ENCODE results near the gene TIPRL. TPM values are rescaled to one million over a fixed set of nuclear protein-coding genes. Genes with fewer than 3 reads are reported as not detected.

TIPRL gene
- total RNA-seq, 2 donors from 2014 or later = 34.6 to 49.6 TPM

DNA sequence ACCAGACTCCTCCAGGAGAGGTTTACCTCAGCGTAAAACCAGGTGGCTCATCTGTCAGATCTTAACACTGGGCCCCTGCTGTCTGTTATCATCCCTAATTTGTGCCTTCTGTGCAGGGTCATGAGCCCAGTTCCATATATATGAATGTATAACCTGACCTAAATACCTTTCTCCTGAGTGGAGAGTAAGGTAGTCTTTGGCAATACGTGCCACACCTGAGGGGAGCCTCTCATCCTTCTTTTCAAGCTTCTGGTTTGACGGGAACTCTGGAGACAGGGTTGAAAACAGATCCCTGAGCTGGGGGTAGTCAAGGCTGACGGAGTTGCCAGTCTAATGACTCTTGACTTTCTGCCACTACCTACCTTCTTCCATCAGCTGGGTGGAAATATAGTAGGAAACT lies 51.1 kb downstream of the TIPRL start:
- peaks cover 58 to 62% of the 10 kb centered on the region in 2 donors for H3K4me1 Mint-ChIP-seq (ENCODE audit: low read depth in 2 of 2)
- H3K27ac Mint-ChIP-seq = peak overlapping the region; percentile 13 to 70
- H3K36me3 Mint-ChIP-seq = peaks cover 17% of the 10 kb centered on the region
- DNase-seq (ENCODE audit: low spot score) = no peak
- peaks cover 4% of the 10 kb centered on the region for H3K9me3 Mint-ChIP-seq
- H3K4me3 Mint-ChIP-seq = peak overlapping the region; percentile 88
- ATAC-seq = no peak
- no peaks in the 10 kb centered on the region for H3K27me3 Mint-ChIP-seq

DNA sequence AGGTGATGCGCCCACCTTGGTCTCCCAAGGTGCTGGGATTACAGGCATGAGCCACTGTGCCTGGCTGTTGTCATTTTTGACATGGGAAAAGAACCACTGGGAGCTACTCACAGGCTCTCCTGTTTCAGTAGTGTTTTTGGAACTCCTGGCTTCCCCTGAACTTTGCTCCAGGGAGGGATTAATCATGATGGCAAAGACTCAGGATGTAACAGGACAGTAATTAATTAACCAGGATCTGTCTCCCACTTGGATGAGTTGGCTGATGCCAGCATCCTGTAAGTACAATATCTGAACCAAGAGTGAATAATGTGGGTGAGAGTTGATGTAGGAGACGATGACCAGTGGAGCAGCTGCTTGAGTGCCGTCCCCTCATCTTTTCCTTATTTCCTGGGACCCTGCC lies 51.9 kb downstream of the TIPRL start:
- Mint-ChIP-seq H3K27me3 (no peaks in the 10 kb centered on the region), H3K4me1 (ENCODE audit: low read depth in 2 of 2) (peaks cover 64 to 68% of the 10 kb centered on the region in 2 donors)

DNA sequence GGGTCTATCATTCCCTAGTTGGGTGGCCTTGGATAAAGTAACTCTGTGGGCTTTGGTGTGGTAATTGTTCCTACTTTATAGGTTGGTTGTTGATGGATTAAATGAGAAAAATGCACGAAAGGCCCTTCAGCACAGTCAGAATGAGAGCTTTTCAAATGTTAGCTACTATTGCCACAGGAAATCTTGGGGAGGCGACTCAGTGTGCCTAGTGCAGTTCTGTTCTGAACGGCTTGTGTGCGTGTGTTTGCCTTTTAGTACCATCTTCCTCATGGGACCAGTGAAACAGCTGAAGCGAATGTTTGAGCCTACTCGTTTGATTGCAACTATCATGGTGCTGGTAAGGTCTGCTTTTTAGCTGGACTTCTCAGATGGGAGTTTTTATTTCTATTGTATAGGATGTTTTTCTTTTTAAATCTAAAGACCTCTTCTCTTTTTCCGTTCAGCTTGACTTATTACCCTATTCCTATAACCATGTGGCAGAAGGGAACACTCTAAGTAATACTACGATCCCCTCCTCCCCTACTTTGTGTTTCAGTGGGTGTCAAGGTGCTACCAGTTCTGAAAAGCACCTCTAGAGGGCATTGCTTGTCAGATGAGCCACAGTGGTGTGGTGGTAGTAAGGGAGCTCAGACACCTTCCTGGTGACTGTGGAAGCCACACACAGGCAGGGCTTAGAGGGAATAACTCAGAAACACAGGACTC lies 56.2 kb downstream of the TIPRL start:
- Mint-ChIP-seq H3K4me1 (ENCODE audit: low read depth in 2 of 2) (peaks cover 55 to 57% of the 10 kb centered on the region in 2 donors), H3K27me3 (no peaks in the 10 kb centered on the region), H3K36me3 (peaks cover 35% of the 10 kb centered on the region), H3K4me3 (peak overlapping the region; percentile 42), H3K9me3 (no peaks in the 10 kb centered on the region), H3K27ac (peak overlapping the region; percentile 40 to 47)
- DNase-seq (ENCODE audit: low spot score) (peak; percentile 74), ATAC-seq (peak; percentile 84 to 85)

More for the DNA sequence above, 51.9 kb downstream of the TIPRL start:
- H3K9me3 Mint-ChIP-seq = peaks cover 4% of the 10 kb centered on the region
- H3K36me3 Mint-ChIP-seq = peaks cover 17% of the 10 kb centered on the region
- no peak overlapping the region for H3K4me3 Mint-ChIP-seq
- H3K27ac Mint-ChIP-seq = no peak overlapping the region
- DNase-seq (ENCODE audit: low spot score) (no peak), ATAC-seq (no peak)

DNA sequence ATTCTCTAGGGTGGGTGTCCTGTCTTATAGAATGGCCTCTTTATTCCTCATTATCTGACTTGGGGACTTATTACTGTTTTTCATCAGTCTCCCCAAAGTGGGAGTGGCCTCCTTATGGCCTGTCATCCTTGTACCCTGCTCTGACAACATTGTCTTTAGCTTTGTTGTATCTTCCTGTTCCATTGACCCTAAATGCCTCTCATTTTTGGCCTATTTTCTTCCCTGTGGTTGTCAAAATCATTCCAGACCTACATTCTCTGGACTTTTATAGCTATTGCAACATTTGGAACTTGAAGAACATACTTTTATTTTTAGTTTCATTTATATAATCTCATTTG lies 56.8 kb downstream of the TIPRL start:
- no peaks in the 10 kb centered on the region for H3K27me3 Mint-ChIP-seq
- peaks cover 39% of the 10 kb centered on the region for H3K36me3 Mint-ChIP-seq
- H3K4me1 Mint-ChIP-seq (ENCODE audit: low read depth in 2 of 2) = peaks cover 55% of the 10 kb centered on the region in 2 donors
- no peaks in the 10 kb centered on the region for H3K9me3 Mint-ChIP-seq
- H3K27ac Mint-ChIP-seq = peak overlapping the region; percentile 40 to 47
- no peak overlapping the region for H3K4me3 Mint-ChIP-seq
- ATAC-seq (peak in 1 of 2 donors; percentile 10), DNase-seq (ENCODE audit: low spot score) (no peak)

DNA sequence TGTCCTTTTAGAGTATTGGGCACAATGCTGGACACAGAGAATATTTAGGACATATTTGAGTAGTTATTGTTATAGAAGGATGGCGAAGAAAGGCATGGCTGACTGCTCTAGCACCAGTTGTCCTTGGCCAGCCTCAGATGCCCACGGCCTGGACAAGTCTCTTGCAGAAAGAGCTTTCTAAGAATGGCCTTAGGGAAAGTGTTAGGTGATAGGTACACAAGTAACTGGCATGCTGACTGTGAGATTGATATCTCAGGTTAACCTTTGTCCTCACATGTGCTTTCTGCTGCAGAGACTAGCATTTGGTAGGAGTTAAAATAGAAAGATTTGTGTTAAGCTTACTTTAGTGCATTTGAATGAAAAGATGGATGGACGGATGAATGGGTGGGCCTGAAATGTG lies 57.2 kb downstream of the TIPRL start:
- H3K9me3 Mint-ChIP-seq = no peaks in the 10 kb centered on the region
- H3K27ac Mint-ChIP-seq = peak overlapping the region; percentile 40 to 47
- no peak overlapping the region for H3K4me3 Mint-ChIP-seq
- DNase-seq (ENCODE audit: low spot score) (no peak), ATAC-seq (no peak)
- peaks cover 39% of the 10 kb centered on the region for H3K36me3 Mint-ChIP-seq
- H3K27me3 Mint-ChIP-seq = no peaks in the 10 kb centered on the region
- H3K4me1 Mint-ChIP-seq (ENCODE audit: low read depth in 2 of 2) = peaks cover 51 to 54% of the 10 kb centered on the region in 2 donors

DNA sequence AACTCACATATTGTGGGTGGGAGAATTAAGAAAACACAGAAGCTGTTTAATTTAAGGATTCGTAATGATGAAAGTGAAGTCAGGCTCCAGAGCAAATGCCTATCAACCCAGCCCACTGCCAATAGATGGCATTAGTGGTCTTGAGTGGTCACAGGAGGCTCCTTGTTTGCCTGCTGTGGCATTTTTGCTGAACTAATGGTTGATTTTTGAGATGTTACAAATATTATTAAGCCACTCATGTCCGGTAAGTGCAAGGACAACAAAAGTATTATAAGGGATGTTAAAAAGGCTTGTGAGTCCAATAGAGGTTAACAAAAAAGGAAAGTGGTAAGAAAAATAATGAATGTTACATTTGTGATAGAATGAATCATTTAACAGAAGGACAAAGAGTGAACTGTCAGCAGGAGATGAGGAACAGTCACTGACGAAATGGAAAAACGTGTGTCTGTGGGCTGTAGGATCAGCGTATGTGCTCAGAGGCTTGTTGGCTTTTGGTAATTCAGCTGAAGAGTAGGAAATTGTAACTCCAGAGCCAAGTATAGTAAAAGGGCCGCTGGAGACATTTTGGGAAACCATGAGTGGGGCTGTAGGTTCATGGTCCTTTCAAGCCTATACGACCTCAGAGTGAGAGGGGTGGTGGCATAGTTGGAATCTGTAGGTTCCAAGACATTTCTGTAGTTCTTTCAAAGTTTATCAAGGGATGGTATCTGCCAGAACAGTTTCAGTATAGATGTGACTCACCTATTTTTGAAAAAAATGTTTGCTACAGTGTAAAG lies 58.3 kb downstream of the TIPRL start:
- H3K4me3 Mint-ChIP-seq = no peak overlapping the region
- peak; percentile 53 to 65 for ATAC-seq
- peaks cover 46 to 49% of the 10 kb centered on the region in 2 donors for H3K4me1 Mint-ChIP-seq (ENCODE audit: low read depth in 2 of 2)
- no peak for DNase-seq (ENCODE audit: low spot score)
- H3K27me3 Mint-ChIP-seq = no peaks in the 10 kb centered on the region
- H3K27ac Mint-ChIP-seq = peak overlapping the region; percentile 3 to 6
- H3K9me3 Mint-ChIP-seq = no peaks in the 10 kb centered on the region
- peaks cover 39% of the 10 kb centered on the region for H3K36me3 Mint-ChIP-seq

DNA sequence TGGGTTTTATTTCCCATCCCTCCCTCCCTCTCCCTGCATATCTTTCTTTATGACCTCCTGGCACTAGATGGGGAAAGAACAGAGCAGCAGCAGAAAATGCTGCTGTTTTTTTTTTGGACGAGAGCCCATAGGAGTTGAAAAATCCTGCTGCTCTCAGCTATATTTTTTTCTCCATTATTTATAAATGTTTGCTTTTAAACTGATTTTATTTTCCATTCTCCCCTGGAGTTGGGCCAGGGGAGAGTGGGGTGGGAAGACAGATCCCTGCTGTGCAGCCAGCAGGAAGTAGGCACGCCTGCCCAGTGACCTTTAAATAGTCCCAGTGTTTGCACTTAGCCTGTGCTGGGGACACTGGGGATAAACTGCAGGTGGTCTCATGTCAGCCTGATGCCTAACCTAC lies 64.4 kb downstream of the TIPRL start:
- peaks cover 40 to 49% of the 10 kb centered on the region in 2 donors for H3K4me1 Mint-ChIP-seq (ENCODE audit: low read depth in 2 of 2)
- H3K27me3 Mint-ChIP-seq = no peaks in the 10 kb centered on the region
- H3K4me3 Mint-ChIP-seq = no peak overlapping the region
- DNase-seq (ENCODE audit: low spot score) = no peak
- H3K36me3 Mint-ChIP-seq = peaks cover 44% of the 10 kb centered on the region
- ATAC-seq = no peak
- no peak overlapping the region for H3K27ac Mint-ChIP-seq
- no peaks in the 10 kb centered on the region for H3K9me3 Mint-ChIP-seq

DNA sequence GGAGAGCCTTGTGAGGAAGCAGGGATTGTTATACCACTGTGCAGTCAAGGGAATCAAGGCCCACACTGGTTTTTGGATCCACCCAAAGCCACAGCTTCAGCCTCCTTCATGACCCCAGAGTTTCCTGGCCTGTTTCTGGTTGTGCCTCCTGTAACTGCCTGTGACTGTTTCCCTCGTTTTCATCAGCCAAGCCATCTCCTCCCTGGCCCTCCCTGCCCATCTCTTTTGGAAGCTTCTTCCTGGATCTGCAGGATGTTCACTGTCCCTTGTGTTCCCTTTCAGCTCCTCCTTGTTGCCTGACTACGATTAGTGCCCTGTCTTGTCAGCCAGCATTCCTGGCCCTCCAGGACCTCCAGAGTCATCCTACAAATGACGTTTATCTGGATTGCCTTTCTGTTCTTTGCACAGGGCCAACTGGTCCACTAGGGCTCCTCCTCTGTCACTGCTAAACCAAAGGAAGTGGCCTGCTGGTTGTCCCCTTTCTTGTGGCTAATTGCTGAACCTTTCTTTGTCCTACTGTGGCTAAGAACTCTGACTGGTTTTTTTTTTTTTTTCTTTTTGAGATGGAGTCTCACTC lies 65.0 kb downstream of the TIPRL start:
- peaks cover 45 to 50% of the 10 kb centered on the region in 2 donors for H3K4me1 Mint-ChIP-seq (ENCODE audit: low read depth in 2 of 2)
- H3K4me3 Mint-ChIP-seq = peak overlapping the region; percentile 33

DNA sequence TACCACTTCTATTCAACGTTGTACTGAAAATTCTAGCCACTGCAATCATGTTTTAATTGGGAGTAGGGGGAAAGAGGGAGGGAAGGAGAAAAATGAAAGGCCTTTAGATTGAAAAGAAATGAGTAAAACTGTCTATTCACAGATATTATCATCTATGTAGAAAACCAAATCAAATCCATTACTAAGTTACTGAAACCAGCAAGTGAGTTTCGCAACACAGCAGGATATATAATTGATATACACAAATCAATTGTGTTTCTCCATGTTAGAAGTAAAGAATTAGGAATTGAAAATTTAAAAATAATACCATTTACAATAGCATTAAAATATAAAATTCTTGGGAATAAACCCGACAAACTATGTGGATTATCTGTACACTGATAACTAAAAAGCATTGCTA lies 66.3 kb downstream of the TIPRL start:
- no peak overlapping the region for H3K4me3 Mint-ChIP-seq
- H3K27me3 Mint-ChIP-seq = no peaks in the 10 kb centered on the region
- no peaks in the 10 kb centered on the region for H3K9me3 Mint-ChIP-seq
- ATAC-seq (no peak), DNase-seq (ENCODE audit: low spot score) (no peak)
- peaks cover 52 to 55% of the 10 kb centered on the region in 2 donors for H3K4me1 Mint-ChIP-seq (ENCODE audit: low read depth in 2 of 2)
- H3K36me3 Mint-ChIP-seq = peaks cover 52% of the 10 kb centered on the region
- no peak overlapping the region for H3K27ac Mint-ChIP-seq

More for the DNA sequence above, 65.0 kb downstream of the TIPRL start:
- DNase-seq (ENCODE audit: low spot score) = no peak
- peak; percentile 67 to 75 for ATAC-seq
- H3K36me3 Mint-ChIP-seq = peaks cover 49% of the 10 kb centered on the region
- H3K27ac Mint-ChIP-seq = peak overlapping the region; percentile 17 to 50
- no peaks in the 10 kb centered on the region for H3K9me3 Mint-ChIP-seq
- no peaks in the 10 kb centered on the region for H3K27me3 Mint-ChIP-seq

DNA sequence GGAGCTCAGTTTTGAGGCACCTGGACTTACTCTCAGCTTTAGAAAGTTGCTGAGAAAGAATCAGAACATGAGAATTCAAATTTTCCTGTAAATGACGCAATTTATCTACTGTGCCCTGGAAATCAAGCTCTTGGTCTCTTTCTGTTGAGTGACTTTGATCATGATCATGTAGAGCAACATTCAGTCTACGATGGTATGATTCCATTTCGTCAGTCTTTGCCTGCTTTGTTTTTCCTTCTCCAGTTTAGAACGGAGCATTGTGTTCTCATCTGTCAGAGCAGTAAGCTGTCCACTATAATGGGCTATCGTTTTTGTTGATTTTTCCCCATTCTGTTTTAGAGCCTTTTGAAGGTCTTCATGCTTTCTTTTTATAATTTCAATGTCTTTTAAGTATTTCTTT lies 67.7 kb downstream of the TIPRL start:
- ATAC-seq = no peak
- no peak for DNase-seq (ENCODE audit: low spot score)
- Mint-ChIP-seq H3K4me1 (ENCODE audit: low read depth in 2 of 2) (peaks cover 57 to 63% of the 10 kb centered on the region in 2 donors), H3K27ac (no peak overlapping the region), H3K36me3 (peaks cover 49% of the 10 kb centered on the region), H3K9me3 (no peaks in the 10 kb centered on the region), H3K4me3 (no peak overlapping the region), H3K27me3 (no peaks in the 10 kb centered on the region)

Other genes starting within 250 kb of the TIPRL start
- gene DCAF6, start 242.3 kb upstream of the TIPRL start, total RNA-seq = 10 to 100 TPM; 18.3 to 29.3 TPM
- gene MPC2, start 241.9 kb upstream of the TIPRL start, total RNA-seq = 10 to 100 TPM; 24.9 to 37.1 TPM
- under 1 TPM; 0.05 to 0.42 TPM for gene GPR161, start 42.0 kb upstream of the TIPRL start, total RNA-seq
- gene SFT2D2, start 47.0 kb downstream of the TIPRL start, total RNA-seq = 10 to 100 TPM; 51.2 to 78.5 TPM
- 1 to 10 TPM; 3.0 to 3.7 TPM for gene TBX19, start 101.9 kb downstream of the TIPRL start, total RNA-seq